HG03378 (cell line): Measurements from ENCODE around the gene CCDC185.
"Not testable (repeated sequence)": the region's sequence is repeated elsewhere in the genome, so short reads cannot be mapped to it uniquely, and the experiment has no call there.

Experiments
- ATAC-seq: cut with Tn5 transposase; IDR thresholded peaks from one replicate; pipeline ENCODE4 v1.9.1; 2021; ENCODE audit warnings: mild to moderate bottlenecking, moderate library complexity; ENCODE audit not compliant: unreplicated experiment

CCDC185 gene

DNA sequence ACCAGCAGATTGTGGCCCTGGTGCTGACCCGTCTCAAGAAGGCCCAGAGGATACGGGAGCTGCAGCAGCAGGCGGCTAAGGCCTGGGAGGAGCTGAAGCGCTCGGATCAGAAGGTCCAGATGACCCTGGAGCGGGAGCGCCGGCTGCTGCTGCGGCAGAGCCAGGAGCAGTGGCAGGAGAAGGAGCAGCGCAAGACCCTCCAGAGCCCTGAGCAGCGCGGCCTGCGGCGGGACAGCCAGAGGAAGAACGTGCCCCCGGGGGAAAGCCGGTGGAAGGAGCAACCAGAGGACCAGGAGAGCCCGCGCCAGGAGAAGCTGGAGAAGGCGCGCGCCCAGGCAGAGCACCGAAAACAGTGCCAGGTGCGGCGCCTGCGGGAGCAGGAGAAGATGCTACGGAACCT is 1.0 kb downstream of the CCDC185 start:
- ATAC-seq = no peak

DNA sequence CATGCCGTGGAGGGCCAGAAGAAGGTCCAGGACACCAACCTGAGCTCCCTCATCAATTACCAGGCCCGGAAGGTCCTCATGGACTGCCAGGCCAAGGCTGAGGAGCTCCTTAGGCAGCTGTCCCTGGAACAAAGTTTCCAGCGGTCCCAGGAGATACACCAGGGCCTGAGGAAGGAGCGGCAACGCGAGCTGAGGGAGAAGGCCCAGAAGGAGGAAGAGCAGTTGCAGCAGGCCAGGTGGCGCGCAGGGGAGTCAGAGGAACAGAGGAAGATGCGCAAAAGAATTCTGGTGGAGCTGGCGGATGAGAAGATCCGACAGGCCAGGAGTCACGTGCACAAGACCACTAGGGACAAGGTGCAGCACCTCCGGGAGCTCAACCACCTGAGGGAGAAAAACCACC is 1.5 kb downstream of the CCDC185 start:
- ATAC-seq = no peak

DNA sequence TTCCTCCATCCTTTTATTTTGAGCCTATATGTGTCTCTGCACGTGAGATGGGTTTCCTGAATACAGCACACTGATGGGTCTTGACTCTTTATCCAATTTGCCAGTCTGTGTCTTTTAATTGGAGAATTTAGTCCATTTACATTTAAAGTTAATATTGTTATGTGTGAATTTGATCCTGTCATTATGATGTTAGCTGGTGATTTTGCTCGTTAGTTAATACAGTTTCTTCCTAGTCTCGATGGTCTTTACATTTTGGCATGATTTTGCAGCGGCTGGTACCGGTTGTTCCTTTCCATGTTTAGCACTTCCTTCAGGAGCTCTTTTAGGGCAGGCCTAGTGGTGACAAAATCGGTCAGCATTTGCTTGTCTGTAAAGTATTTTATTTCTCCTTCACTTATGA is 6.2 kb downstream of the CCDC185 start:
- not testable (repeated sequence) for ATAC-seq

DNA sequence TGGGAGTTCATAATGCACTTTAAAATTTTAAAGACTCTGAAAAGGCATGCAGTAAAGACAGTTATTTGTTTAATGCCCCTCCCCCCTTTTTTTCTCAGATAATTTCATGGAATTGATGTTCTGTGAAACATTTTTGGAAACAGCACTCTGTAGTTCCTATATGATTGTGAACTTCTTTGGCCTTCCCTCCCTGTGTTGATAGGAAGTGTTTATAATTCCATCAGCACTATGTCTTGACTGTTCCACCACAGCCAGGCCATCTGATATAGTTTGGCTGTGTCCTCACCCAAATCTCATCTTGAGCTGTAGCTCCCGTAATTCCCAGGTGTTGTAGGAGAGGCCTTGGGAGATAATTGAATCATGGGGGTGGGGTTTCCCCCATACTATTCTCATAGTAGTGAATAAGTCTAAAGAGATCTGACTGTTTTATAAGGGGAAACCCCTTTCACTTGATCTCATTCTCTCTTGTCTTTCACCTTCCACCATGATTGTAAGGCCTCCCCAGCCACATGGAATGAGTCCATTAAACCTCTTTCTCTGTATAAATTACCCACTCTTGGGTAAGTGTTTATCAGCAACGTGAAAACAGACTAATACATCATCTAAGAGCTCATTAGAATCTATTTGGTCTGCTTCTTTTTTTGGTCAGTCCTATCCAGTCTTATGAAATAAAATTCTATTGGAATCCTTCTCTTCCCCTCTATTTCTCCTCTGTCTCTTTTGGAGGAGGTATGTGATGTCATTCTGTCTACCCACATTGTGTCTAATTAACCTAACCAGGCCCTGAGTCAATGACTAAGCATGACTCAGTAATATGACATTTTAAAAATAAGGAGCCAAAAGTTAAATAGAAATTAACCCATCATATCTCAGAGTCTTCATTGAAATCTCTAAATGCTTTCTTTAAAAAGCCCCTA is 8.9 kb downstream of the CCDC185 start:
- no peak for ATAC-seq

DNA sequence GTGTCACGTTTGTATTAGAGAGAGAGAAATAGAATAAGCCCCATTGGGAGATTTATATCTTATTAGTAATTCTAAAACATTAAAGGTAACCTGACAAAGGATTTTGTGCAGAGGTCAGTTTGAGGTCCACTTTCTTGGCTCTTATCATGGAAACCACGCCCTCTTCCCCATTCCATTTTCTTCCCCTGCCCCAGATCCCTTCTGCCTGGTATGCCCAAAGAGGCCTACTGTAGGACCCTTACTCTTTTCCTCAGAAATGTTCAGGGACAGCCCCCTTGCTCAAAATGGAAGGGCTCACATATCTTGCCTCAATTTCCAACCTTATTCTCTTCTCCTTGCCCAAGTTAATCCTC is 9.6 kb downstream of the CCDC185 start:
- ATAC-seq = no peak

DNA sequence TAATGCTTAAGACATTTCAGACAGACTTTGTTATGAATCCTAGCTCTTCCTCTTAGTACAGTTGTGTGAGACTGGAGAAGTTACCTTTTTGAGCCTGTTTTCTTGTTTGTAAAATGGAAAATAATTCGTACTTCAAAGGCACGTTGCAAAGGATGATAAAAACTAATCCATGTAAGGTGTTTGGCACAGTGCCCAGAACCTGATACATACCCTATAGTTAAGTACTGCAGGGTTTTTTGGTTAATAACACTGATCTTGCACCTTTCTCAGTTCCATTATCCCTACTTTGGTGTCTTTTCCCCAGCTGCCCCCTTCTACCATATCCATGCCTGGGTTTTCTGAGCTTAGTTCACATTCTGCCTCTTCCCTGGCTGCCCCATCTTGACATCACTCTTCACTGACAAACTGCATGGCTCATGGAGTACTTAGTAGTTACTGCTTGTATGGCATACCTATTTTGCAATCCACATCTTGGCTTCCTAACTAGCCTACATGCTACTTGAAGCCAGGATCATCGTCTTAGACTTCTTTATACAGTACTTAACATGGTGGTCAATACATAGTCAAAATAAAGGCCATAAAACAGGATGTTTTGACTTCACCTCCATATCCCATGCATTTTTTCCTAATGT is 10.1 kb downstream of the CCDC185 start:
- no peak for ATAC-seq

DNA sequence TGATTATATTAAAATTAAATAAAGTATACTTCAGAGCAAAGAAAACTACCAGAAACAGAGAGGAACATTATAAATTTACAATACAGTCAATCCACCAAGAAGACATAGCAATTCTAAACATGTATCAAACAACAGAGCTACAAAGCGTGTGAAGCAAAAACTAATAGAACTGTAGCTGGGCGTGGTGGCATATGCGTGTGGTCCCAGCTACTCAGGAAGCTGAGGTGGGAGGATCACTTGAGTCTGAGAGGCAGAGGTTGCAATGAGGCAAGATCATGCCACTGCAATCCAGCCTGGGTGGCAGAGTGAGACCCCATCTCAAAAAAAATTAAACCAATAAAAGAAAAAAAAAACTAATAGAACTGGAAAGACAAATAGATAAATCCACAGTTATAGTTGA is 12.3 kb downstream of the CCDC185 start:
- ATAC-seq = no peak

DNA sequence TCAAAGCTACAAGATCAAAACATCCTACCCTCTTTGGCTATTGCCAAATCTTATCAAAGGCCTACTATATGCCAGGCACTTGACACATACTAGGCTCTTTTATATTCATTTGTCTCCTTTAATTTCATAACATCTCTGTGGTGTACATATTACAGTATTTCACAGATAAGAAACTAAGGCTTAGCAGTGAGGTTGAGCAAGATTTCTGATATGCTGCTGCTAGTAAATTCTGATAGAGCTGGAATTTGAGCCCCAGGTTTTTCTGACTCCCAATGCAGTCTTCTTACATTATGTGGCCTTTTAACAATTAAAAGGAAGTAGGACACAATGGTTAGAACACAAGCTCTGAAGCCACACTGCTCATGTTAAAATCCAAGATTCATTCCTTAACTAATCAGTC is 16.8 kb downstream of the CCDC185 start:
- ATAC-seq = no peak

DNA sequence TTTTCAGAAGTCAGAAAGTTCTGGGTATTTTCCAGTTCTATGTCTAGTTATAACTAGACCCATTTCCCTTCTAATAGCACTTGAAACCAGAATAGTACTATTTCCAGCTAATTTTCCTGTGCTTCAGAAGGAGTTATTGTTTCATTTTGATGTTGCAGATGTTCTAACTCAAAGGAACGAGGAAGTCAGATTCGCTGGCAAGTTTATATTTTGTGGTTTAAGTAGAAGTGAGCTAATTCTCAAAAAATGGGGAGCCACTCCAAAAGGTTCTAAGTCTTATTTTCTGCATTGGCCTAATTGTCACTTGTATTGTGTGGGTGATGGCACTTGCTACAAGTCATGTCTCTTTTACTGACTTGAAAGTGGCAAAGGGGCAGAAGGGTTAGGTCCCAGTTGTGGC is 18.1 kb downstream of the CCDC185 start:
- no peak for ATAC-seq

DNA sequence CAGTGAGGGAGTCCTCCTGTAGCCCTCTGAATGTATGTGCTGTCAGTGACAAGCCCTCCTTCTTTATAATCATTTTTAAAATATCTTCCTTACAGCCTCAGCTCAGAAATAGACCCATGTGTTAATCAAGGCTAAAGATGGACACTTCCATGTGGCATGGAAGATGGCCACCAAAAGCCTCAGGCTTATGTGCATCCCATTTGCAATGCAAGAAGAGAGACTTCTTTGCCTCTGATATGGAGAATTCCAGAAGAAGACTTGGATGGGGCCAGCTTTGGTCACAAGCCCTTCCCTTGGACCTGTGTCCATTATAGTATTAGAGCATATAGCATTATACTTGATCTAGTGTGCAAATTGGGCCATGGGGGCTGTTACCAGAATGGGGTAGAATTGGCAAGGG is 18.5 kb downstream of the CCDC185 start:
- no peak for ATAC-seq

DNA sequence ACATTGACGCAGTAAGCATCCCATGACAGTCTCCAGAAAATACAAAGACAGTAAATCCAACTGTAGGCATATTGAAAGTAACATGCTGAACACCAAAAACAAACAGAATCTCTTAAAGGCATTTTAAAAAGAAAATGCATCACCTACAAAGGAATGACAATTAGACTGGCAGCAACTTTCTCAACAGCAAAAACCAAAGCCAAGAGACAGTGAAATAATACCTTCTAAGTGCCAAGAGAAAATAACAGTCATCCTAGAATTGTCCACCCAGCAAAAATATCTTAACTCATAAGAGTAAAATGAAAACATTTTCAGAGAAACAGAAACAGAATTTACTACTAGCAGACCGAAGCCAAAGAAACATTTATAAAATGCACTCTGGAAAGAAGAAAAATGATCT is 20.0 kb downstream of the CCDC185 start:
- no peak for ATAC-seq

DNA sequence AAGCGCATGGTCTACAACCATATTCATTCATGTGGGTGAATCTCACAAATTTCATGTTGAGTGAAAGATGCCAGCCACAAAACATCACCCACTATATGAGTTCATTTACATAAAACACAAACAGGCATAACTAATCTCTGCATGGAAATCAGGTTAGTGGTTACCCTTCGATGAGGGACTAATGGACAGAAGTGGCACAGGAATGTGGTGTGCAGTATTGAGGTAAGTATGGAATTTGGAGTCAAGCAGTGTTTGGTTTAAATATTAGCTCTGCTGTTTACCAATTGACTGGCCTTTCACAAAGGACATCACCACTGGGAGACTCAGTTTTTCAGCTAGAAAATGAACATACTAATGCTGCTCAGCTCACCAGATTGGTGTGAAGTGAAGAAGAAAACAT is 24.2 kb downstream of the CCDC185 start:
- ATAC-seq = no peak

DNA sequence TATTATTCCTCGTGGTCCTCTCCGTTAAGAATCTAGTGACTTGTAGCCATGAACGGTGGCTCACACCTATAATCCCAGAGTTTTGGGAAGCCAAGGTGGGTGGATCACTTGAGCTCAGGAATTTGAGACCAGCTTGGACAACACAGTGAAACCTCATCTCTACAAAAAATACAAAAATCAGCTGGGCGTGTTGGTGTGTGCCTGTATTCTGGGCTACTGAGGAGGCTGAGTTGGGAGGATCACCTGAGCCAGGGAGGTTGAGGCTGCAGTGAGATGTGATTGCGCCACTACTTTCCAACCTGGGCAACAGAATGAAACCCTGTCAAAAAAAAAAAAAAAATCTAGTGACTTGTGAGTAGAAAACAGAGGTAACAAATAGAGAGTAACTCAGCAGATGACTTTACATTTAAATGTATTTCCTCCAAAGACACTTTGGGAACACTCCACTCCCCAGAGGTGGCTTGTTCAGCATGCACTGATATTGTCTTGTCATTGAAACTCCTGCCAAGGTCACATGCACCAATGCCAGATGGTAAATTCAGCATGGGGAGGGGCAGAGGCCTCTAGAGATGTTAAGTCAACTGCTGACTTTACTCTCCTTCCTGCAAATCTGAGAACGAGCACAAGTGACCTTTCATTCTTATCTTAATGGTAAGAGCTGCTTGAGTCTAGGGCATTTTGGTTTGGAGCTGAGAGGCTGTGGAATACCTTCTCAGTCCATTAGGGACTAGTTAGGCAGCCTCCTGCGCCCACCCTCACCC is 24.9 kb downstream of the CCDC185 start:
- ATAC-seq = no peak

DNA sequence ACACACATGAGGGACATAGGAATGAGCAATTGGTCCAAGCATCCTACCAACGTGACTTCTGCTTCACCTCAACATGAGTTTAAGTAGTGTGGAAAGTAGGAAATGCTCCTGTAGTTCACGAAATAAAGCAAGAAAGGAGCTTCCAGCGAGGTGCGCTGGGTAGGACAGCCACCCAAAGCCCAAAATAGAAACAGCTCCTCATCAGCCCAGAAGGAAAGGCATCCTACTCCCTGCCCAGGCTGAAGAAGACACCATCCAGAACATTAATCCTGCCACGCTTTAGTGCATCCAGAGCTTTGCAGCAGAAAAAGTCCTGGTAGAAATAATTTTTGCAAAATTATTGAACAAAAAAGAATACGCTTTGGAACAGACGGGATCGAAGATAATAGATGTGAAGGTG is 25.9 kb downstream of the CCDC185 start:
- ATAC-seq = no peak

DNA sequence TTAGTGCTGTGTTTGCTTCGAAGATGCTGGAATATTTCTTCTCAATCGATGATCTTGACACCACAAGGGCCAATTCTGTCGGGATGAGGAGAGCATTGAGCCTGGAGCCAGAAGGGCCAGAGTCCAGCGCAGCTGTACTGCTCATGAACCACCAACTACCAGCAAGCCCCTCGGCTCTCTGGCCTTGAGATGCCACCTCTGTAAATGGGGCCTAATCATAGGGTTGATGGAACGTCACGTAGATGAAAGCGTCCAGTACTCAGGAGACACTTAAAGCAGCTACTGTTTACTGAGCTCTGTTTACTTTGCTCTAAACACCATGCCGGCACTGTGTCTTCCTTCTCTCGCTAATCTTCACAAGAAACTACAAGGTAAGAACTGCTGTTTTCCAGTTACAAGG is 26.3 kb downstream of the CCDC185 start:
- no peak for ATAC-seq

DNA sequence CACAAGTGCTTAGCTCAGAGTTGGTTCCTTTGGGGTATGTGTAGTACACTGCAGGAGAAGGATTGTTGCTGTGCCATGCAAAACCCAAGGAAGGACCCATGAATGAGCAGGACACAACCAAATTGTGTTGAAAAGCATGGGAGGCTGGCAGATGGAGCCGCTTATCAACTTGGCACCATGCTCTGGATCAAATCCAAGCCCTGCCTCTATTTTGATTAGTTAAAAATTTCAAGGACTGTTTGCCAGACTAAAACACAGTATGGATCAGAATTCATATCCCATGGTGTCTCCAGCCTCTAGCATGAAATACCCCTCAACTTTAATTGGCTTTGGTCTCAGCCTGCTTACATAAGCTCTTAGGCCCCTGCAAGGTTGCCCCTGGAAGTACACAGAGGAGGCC is 27.8 kb downstream of the CCDC185 start:
- ATAC-seq = no peak

DNA sequence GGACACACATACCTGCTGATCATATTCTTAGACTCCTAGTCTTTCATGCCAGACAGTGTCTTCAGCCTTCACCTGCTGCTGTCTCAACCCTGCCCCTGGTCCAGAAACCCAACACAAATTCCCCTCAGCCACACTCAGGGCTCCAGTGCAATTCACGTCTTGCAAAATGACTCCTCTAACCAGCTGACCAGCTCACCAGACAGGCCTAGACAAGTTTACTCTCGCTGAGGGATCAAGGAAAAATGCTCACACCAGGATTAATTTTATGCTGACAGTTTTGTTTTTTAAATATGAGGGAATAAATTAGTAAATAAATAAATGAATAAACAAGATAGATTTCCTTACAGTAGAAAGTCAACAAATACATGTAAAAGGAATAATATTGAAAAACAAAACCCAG is 28.5 kb downstream of the CCDC185 start:
- ATAC-seq = no peak

DNA sequence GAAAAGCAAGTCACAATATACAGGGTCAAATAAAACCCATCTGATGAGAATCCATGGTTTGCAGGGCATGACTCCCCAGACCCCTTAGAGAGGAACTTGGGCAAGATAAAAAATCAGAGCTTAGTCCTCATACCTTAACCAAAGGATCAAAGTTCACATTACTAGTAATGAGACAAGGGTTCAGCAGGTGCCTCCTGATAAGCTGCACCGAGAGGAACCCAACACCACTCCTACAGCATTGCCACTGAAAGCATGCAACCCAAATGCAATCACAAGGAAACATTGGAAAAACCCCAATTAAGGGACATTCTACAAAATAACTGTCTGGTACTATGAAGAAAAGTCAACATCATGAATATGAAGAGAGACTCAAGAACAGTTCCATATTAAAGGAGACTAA is 29.7 kb downstream of the CCDC185 start:
- no peak for ATAC-seq

DNA sequence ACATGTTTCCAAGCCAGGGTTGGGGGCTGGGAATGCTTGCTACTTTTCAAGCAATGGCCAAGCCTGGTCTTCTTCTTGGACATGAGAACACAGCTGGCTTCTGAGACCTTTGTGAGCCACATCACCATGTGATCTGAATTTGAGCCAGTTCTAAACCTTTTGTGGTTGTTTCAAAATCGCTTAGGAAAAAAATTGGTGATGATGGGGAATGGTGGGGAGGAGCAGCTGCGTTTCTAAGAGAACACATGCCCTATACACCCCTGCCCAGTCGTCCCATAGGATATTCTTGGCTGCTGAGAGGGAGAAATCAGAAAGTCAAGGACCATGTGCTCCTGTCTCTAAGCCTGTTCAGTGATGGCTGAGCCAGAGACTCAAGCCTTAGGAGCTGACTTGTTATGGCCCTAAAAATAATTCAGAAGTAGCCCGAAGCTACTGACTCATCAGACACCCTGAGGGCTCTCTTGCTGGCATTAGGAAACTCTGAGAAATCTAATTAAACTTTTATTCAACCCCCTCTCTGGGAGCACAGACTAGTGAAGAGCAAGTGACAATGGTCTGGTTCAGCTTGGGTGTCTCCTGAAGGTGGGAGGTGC is 30.5 kb downstream of the CCDC185 start:
- ATAC-seq = no peak

DNA sequence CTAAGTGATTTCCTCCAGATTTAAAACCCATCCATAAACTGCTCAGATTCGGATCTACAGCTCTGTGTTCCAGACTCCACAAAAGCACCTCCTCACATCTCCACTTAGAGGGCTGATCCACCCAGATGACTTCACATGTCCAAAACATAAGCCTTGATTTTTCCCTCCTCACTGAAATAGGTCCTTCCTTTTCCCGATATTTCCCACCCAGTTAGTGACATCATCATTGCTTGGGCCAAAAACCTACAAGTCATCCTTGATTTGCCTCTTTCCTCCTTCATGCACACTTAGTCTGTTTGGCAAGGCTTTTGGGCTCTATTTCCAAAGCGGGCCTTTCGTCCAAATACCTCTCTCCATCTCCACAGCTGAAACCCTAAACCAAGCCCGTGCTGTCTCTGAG is 32.3 kb downstream of the CCDC185 start:
- ATAC-seq = no peak

DNA sequence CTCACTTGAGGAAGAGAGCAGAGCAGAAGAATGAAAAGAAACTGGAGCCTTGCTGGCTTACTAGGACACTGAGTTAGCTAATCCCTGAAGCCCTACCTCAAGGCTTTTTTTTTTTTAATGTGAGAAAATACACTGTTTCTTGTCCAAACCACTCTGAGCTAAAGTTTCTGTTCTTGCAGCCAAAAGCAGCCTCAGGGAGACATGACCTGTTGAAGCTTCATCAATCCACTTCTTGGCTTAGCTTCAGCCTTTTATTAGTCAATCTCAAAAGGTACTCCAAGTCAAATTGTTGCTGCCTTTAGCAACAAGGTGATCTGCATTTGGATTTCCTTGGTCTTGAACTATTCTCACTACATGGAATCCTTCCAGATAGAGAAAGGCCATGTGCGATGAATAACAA is 33.7 kb downstream of the CCDC185 start:
- ATAC-seq = no peak

DNA sequence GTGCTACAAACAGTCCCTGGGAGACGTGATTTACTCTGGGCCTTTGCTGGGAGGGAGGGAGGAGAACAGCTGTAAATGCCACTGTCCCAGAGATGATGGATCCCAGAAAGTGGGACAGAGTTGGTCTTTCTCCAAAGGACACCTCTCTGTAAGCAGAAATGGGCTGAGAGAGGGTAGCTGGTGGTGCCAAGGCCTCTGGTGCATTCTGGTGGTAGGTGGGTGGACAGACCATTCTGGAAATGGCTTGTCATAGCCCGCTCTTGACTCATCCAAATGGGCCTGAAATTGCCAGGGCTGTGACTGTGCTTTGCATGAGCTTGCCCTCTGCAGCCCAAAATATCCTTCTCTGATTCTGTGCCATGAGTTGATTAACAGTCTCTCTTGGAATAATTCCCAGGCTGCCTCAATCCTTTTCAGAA is 36.1 kb downstream of the CCDC185 start:
- no peak for ATAC-seq
